ENCODE data around the gene GDF11.

Gene GDF11

GRCh38 chr12:55743406-55744339, 751 bp downstream of the GDF11 start:
- peak; percentile 67 for DNase-seq (ENCODE audit: low read depth, low spot score)
- in situ Hi-C loops (cut with HindIII; ENCODE audit: low sequenced_read_pairs) = no loop called here
- H3K4me3 ChIP-seq (ENCODE audit: low read depth, low read length) = peak overlapping the region; percentile 72
- TF ChIP-seq CTCF (IDR thresholded peaks at IDR 0.05; ENCODE audit: low read depth, low read length) = peak; percentile 4

- in situ Hi-C loops (cut with HindIII; ENCODE audit: low sequenced_read_pairs) = no loop called here
- no peak for TF ChIP-seq CTCF (IDR thresholded peaks at IDR 0.05; ENCODE audit: low read depth, low read length)
- no peak for DNase-seq (ENCODE audit: low read depth, low spot score)
- H3K4me3 ChIP-seq (ENCODE audit: low read depth, low read length) = peak overlapping the region; percentile 72
Measured at GRCh38 chr12:55744340-55745030, 1.6 kb downstream of the GDF11 start.

- DNase-seq (ENCODE audit: low read depth, low spot score) = peak; percentile 17
- TF ChIP-seq CTCF (IDR thresholded peaks at IDR 0.05; ENCODE audit: low read depth, low read length) = no peak
- in situ Hi-C loops (cut with HindIII; ENCODE audit: low sequenced_read_pairs) = no loop called here
- H3K4me3 ChIP-seq (ENCODE audit: low read depth, low read length) = peak overlapping the region; percentile 17
Measured at GRCh38 chr12:55745361-55746173, 2.6 kb downstream of the GDF11 start.

GRCh38 chr12:55746174-55746912, 3.4 kb downstream of the GDF11 start:
- DNase-seq (ENCODE audit: low read depth, low spot score) = no peak
- no peak for TF ChIP-seq CTCF (IDR thresholded peaks at IDR 0.05; ENCODE audit: low read depth, low read length)
- H3K4me3 ChIP-seq (ENCODE audit: low read depth, low read length) = no peak overlapping the region
- in situ Hi-C loops (cut with HindIII; ENCODE audit: low sequenced_read_pairs) = no loop called here

- in situ Hi-C loops (cut with HindIII; ENCODE audit: low sequenced_read_pairs) = no loop called here
- H3K4me3 ChIP-seq (ENCODE audit: low read depth, low read length) = no peak overlapping the region
- TF ChIP-seq CTCF (IDR thresholded peaks at IDR 0.05; ENCODE audit: low read depth, low read length) = no peak
- DNase-seq (ENCODE audit: low read depth, low spot score) = no peak
Measured at GRCh38 chr12:55746913-55747231, 4.0 kb downstream of the GDF11 start.

All from astrocyte of the spinal cord (primary cell).